ENCODE data around the gene IL36RN.

The IL36RN gene

GRCh38 chr2:113069676-113070605 lies 10.9 kb downstream of the IL36RN start:
- Histone ChIP-seq H3K4me1 (ENCODE audit: low read length) (peaks cover 29% of the 10 kb centered on the region), H3K4me3 (ENCODE audit: low read length) (no peak overlapping the region), H3K9me2 (replicated peaks; ENCODE audit: insufficient read depth, low read length) (no peaks in the 10 kb centered on the region), H2AFZ (ENCODE audit: low read length) (no peak overlapping the region), H3K27me3 (replicated peaks; ENCODE audit: insufficient read depth, low read length) (no peaks in the 10 kb centered on the region), H3K79me2 (ENCODE audit: low read length) (no peaks in the 10 kb centered on the region), H3K9me3 (replicated peaks; ENCODE audit: insufficient read depth, low read length) (no peaks in the 10 kb centered on the region), H3F3A (ENCODE audit: insufficient read depth, low read length) (no peaks in the 10 kb centered on the region), H3K27ac (ENCODE audit: low read length) (no peak overlapping the region), H3K4me2 (ENCODE audit: low read depth, low read length) (no peak overlapping the region), H4K20me1 (ENCODE audit: insufficient read depth, low read length) (no peaks in the 10 kb centered on the region), H3K36me3 (replicated peaks; ENCODE audit: insufficient read depth, low read length) (no peaks in the 10 kb centered on the region), H3K9ac (ENCODE audit: low read length) (no peak overlapping the region)
- no peak for DNase-seq
- TF ChIP-seq EZH2 (optimal IDR thresholded peaks at IDR 0.05; ENCODE audit: low read depth, low read length), result no peak
- TF ChIP-seq EZH2phosphoT487 (IDR thresholded peaks at IDR 0.05; ENCODE audit: low read length), result no peak
- TF ChIP-seq CTCF (IDR thresholded peaks at IDR 0.05; ENCODE audit: low read length), result no peak

GRCh38 chr2:113070606-113070975 lies 11.6 kb downstream of the IL36RN start:
- Histone ChIP-seq H3K79me2 (ENCODE audit: low read length) (no peaks in the 10 kb centered on the region), H3K4me3 (ENCODE audit: low read length) (no peak overlapping the region), H3K27ac (ENCODE audit: low read length) (no peak overlapping the region), H2AFZ (ENCODE audit: low read length) (no peak overlapping the region), H3K4me2 (ENCODE audit: low read depth, low read length) (no peak overlapping the region), H3K9me3 (replicated peaks; ENCODE audit: insufficient read depth, low read length) (no peaks in the 10 kb centered on the region), H3K9me2 (replicated peaks; ENCODE audit: insufficient read depth, low read length) (no peaks in the 10 kb centered on the region), H3K27me3 (replicated peaks; ENCODE audit: insufficient read depth, low read length) (no peaks in the 10 kb centered on the region), H4K20me1 (ENCODE audit: insufficient read depth, low read length) (no peaks in the 10 kb centered on the region), H3K4me1 (ENCODE audit: low read length) (peaks cover 34% of the 10 kb centered on the region), H3K9ac (ENCODE audit: low read length) (no peak overlapping the region), H3K36me3 (replicated peaks; ENCODE audit: insufficient read depth, low read length) (no peaks in the 10 kb centered on the region), H3F3A (ENCODE audit: insufficient read depth, low read length) (no peaks in the 10 kb centered on the region)
- no peak for TF ChIP-seq EZH2 (optimal IDR thresholded peaks at IDR 0.05; ENCODE audit: low read depth, low read length)
- TF ChIP-seq CTCF (IDR thresholded peaks at IDR 0.05; ENCODE audit: low read length), result no peak
- no peak for TF ChIP-seq EZH2phosphoT487 (IDR thresholded peaks at IDR 0.05; ENCODE audit: low read length)
- DNase-seq, result no peak

- Histone ChIP-seq H3K79me2 (ENCODE audit: low read length) (no peaks in the 10 kb centered on the region), H3K4me1 (ENCODE audit: low read length) (peaks cover 43% of the 10 kb centered on the region), H3K36me3 (replicated peaks; ENCODE audit: insufficient read depth, low read length) (no peaks in the 10 kb centered on the region), H3F3A (ENCODE audit: insufficient read depth, low read length) (no peaks in the 10 kb centered on the region), H3K9me3 (replicated peaks; ENCODE audit: insufficient read depth, low read length) (no peaks in the 10 kb centered on the region), H3K27me3 (replicated peaks; ENCODE audit: insufficient read depth, low read length) (no peaks in the 10 kb centered on the region), H4K20me1 (ENCODE audit: insufficient read depth, low read length) (no peaks in the 10 kb centered on the region), H3K9me2 (replicated peaks; ENCODE audit: insufficient read depth, low read length) (no peaks in the 10 kb centered on the region), H3K4me3 (ENCODE audit: low read length) (no peak overlapping the region), H3K9ac (ENCODE audit: low read length) (no peak overlapping the region), H3K4me2 (ENCODE audit: low read depth, low read length) (no peak overlapping the region), H3K27ac (ENCODE audit: low read length) (peak overlapping the region; percentile 75; the same call in 1 of the 2 replicates), H2AFZ (ENCODE audit: low read length) (no peak overlapping the region)
- TF ChIP-seq CTCF (IDR thresholded peaks at IDR 0.05; ENCODE audit: low read length) (no peak), EZH2phosphoT487 (IDR thresholded peaks at IDR 0.05; ENCODE audit: low read length) (no peak), EZH2 (optimal IDR thresholded peaks at IDR 0.05; ENCODE audit: low read depth, low read length) (no peak)
- no peak for DNase-seq
Observed at GRCh38 chr2:113072584-113072983, 13.6 kb downstream of the IL36RN start.

All from MM.1S (cell line).